Prostate gland (tissue), 2 donors: Measurements from ENCODE around the gene ATF7IP. TPM values are rescaled to one million over a fixed set of nuclear protein-coding genes. Genes with fewer than 3 reads are reported as not detected.
A peak's percentile ranks its signal among the peaks of the same experiment; 100 is the strongest.

Source experiments
- DNase-seq: peaks from one replicate; pipeline ENCODE4 v3.0.0-alpha.2; 2019; ENCODE audit warnings: low spot score
- H3K27ac ChIP-seq, 2 donors: fragments of 200-600 bp; sonication (generic); 2 replicates each; pipeline ENCODE4 v1.5.1; 2017 to 2019
- H3K27me3 ChIP-seq: fragments of 200-600 bp; sonication (generic); replicated peaks from 2 replicates; pipeline ENCODE4 v1.5.1; 2019; ENCODE audit not compliant: insufficient read depth
- H3K36me3 ChIP-seq, 2 donors: fragments of 200-600 bp; sonication (generic); 1 replicate in 1 of 2; 2 replicates in 1 of 2; pipeline versions ENCODE4 v1.5.1 to v1.8.1; 2017 to 2019
- H3K4me1 ChIP-seq: fragments of 200-600 bp; sonication (generic); replicated peaks from 2 replicates; pipeline ENCODE4 v1.5.1; 2019
- H3K4me3 ChIP-seq, 2 donors: fragments of 200-600 bp; sonication (generic); 2 replicates each; pipeline ENCODE4 v1.5.1; 2017 to 2019
- H3K9me3 ChIP-seq: fragments of 200-600 bp; sonication (generic); 2 replicates; pipeline ENCODE4 v1.5.1; 2017
- CTCF ChIP-seq, 4 experiments: fragments of 200-600 bp in 2 of 4; fragments of 450-650 bp in 2 of 4; sonication (generic) in 2 of 4; IDR thresholded peaks; 1 replicate in 3 of 4; 2 replicates in 1 of 4; pipeline ENCODE4 v1.5.1; 2016 to 2019; ENCODE audit warnings: antibody characterized with exemption in 4 of 4, mild to moderate bottlenecking in 2 of 4, moderate library complexity in 2 of 4
- POLR2A ChIP-seq: fragments of 450-650 bp; IDR thresholded peaks from one replicate; pipeline ENCODE4 v1.6.1; 2016; ENCODE audit warnings: antibody characterized with exemption, mild to moderate bottlenecking
- POLR2AphosphoS5 ChIP-seq: sonication (generic); formaldehyde crosslinking; IDR thresholded peaks from one replicate; pipeline ENCODE4 v1.6.1; 2017; ENCODE audit warnings: antibody characterized with exemption
- WGBS: methylation state at CpG from one replicate; pipeline ENCODE4 v1.1.5; 2018; 5-methylcytosine and 5-hydroxymethylcytosine counted together
- intact Hi-C: fragments of 100-400 bp; cut with DNase I; formaldehyde crosslinking; loops from one replicate; pipeline ENCODE4 v1.14.2; 2022
- total RNA-seq, 2 donors: library from RNA; depleted of rRNA; stranded (reverse); fragments of >200 nt; gene quantifications; one replicate each; pipeline ENCODE4 v1.1.0, GENCODE V29; 2016

The ATF7IP gene
- total RNA-seq, 2 donors from 2014 or later, result 47.1 to 49.9 TPM

GRCh38 chr12:14416658-14417057 is 51.2 kb downstream of the ATF7IP start:
- TF ChIP-seq POLR2AphosphoS5 (no peak), POLR2A (no peak), CTCF (IDR thresholded peaks at IDR 0.05) (no peak)
- intact Hi-C loops, result no loop called here
- WGBS, result 81% methylated on average over 1 of the region's 1 CpG
- no peak overlapping the region for H3K27ac ChIP-seq
- no peak overlapping the region for H3K4me3 ChIP-seq
- H3K27me3 ChIP-seq, result no peaks in the 10 kb centered on the region
- no peaks in the 10 kb centered on the region for H3K36me3 ChIP-seq
- DNase-seq, result no peak
- H3K4me1 ChIP-seq, result no peaks in the 10 kb centered on the region
- H3K9me3 ChIP-seq, result no peaks in the 10 kb centered on the region

GRCh38 chr12:14417715-14418114 is 52.2 kb downstream of the ATF7IP start:
- H3K9me3 ChIP-seq, result no peaks in the 10 kb centered on the region
- H3K4me3 ChIP-seq, result no peak overlapping the region
- no peaks in the 10 kb centered on the region for H3K27me3 ChIP-seq
- no peak for TF ChIP-seq CTCF (IDR thresholded peaks at IDR 0.05)
- no peak for TF ChIP-seq POLR2A
- no peak for TF ChIP-seq POLR2AphosphoS5
- WGBS, result 67% methylated on average over 3 of the region's 3 CpGs
- H3K4me1 ChIP-seq, result peaks cover 4% of the 10 kb centered on the region
- peak overlapping the region; percentile 4 to 15 for H3K27ac ChIP-seq
- no peaks in the 10 kb centered on the region for H3K36me3 ChIP-seq
- intact Hi-C loops, result no loop called here
- no peak for DNase-seq

- intact Hi-C loops, result no loop called here
- 51% methylated on average over 3 of the region's 3 CpGs for WGBS
- Histone ChIP-seq H3K36me3 (no peaks in the 10 kb centered on the region), H3K9me3 (no peaks in the 10 kb centered on the region), H3K27ac (peak overlapping the region in 1 of 2 donors; percentile 15), H3K4me3 (no peak overlapping the region), H3K4me1 (peaks cover 6% of the 10 kb centered on the region), H3K27me3 (no peaks in the 10 kb centered on the region)
- TF ChIP-seq POLR2AphosphoS5 (peak; percentile 44), CTCF (IDR thresholded peaks at IDR 0.05) (peak in 3 of 4 experiments; percentile 17 to 50 (median 37)), POLR2A (no peak)
- no peak for DNase-seq
Measured at GRCh38 chr12:14418451-14418890, 53.0 kb downstream of the ATF7IP start.

- DNase-seq, result no peak
- no peaks in the 10 kb centered on the region for H3K9me3 ChIP-seq
- H3K27ac ChIP-seq, result no peak overlapping the region
- H3K4me1 ChIP-seq, result peaks cover 6% of the 10 kb centered on the region
- no peak for TF ChIP-seq POLR2A
- no peak for TF ChIP-seq POLR2AphosphoS5
- TF ChIP-seq CTCF (IDR thresholded peaks at IDR 0.05), result no peak
- intact Hi-C loops, result no loop called here
- H3K27me3 ChIP-seq, result no peaks in the 10 kb centered on the region
- 78% methylated on average over 4 of the region's 4 CpGs for WGBS
- peaks cover 0 to 3% of the 10 kb centered on the region in 2 donors for H3K36me3 ChIP-seq
- H3K4me3 ChIP-seq, result no peak overlapping the region
Measured at GRCh38 chr12:14422516-14423230, 57.2 kb downstream of the ATF7IP start.

- intact Hi-C loops, result no loop called here
- DNase-seq, result no peak
- no peak overlapping the region for H3K4me3 ChIP-seq
- no peaks in the 10 kb centered on the region for H3K9me3 ChIP-seq
- WGBS, result 97% methylated on average over 3 of the region's 3 CpGs
- no peaks in the 10 kb centered on the region for H3K27me3 ChIP-seq
- no peak for TF ChIP-seq POLR2A
- no peak for TF ChIP-seq POLR2AphosphoS5
- no peak for TF ChIP-seq CTCF (IDR thresholded peaks at IDR 0.05)
- H3K27ac ChIP-seq, result no peak overlapping the region
- H3K4me1 ChIP-seq, result peaks cover 6% of the 10 kb centered on the region
- H3K36me3 ChIP-seq, result peaks cover 0 to 3% of the 10 kb centered on the region in 2 donors
Measured at GRCh38 chr12:14424545-14424944, 59.1 kb downstream of the ATF7IP start.
